Liver (tissue), 9 donors: ENCODE results near the gene ADH7. TPM values are rescaled to one million over a fixed set of nuclear protein-coding genes. Genes with fewer than 3 reads are reported as not detected.
"Not testable (repeated sequence)": the region's sequence is repeated elsewhere in the genome, so short reads cannot be mapped to it uniquely, and the experiment has no call there.

Source experiments
- DNase-seq: peaks from one replicate; pipeline ENCODE4 v3.0.0-alpha.2; 2017; ENCODE audit warnings: low spot score
- H3K27ac ChIP-seq, 2 donors: one replicate each; pipeline ENCODE4 v1.7.0; 2013; ENCODE audit warnings: inconsistent platforms in 2 of 2, low read length in 2 of 2, control low read depth in 1 of 2, low read depth in 1 of 2, mild to moderate bottlenecking in 1 of 2
- H3K27me3 ChIP-seq, 4 donors: one replicate each; pipeline versions ENCODE4 v1.6.1 to v1.7.0; 2013; ENCODE audit warnings: low read length in 3 of 4, inconsistent platforms in 1 of 4, mild to moderate bottlenecking in 1 of 4, moderate library complexity in 1 of 4; ENCODE audit not compliant: control insufficient read depth in 4 of 4, insufficient read depth in 4 of 4
- H3K36me3 ChIP-seq, 4 donors: one replicate each; pipeline versions ENCODE4 v1.6.1 to v1.7.0; 2013; ENCODE audit warnings: low read length in 3 of 4, mild to moderate bottlenecking in 3 of 4, low read depth in 1 of 4, moderate library complexity in 1 of 4; ENCODE audit not compliant: control insufficient read depth in 4 of 4, insufficient read depth in 3 of 4
- H3K4me1 ChIP-seq, 4 donors: one replicate each; pipeline versions ENCODE4 v1.6.1 to v1.7.0; 2013; ENCODE audit warnings: low read length in 3 of 4, mild to moderate bottlenecking in 3 of 4, moderate library complexity in 1 of 4; ENCODE audit not compliant: control insufficient read depth in 4 of 4, insufficient read depth in 4 of 4
- H3K4me3 ChIP-seq, 3 donors: one replicate each; pipeline versions ENCODE4 v1.6.1 to v1.7.0; 2013; ENCODE audit warnings: low read length in 3 of 3, control low read depth in 1 of 3, low read depth in 1 of 3, mild to moderate bottlenecking in 1 of 3
- H3K9ac ChIP-seq, 2 donors: one replicate each; pipeline ENCODE4 v1.7.0; 2013; ENCODE audit warnings: low read length in 2 of 2, mild to moderate bottlenecking in 2 of 2, moderate library complexity in 2 of 2, control low read depth in 1 of 2, low read depth in 1 of 2
- H3K9me3 ChIP-seq, 4 donors: one replicate each; pipeline versions ENCODE4 v1.6.1 to v1.7.0; 2013; ENCODE audit warnings: low read length in 3 of 4; ENCODE audit not compliant: control insufficient read depth in 4 of 4
- CTCF ChIP-seq: fragments of 150-350 bp; IDR thresholded peaks from 2 replicates; pipeline ENCODE4 v1.5.1; 2017; ENCODE audit warnings: improper control_type of control experiment, low read depth, low read length; ENCODE audit not compliant: missing input control
- EGR1 ChIP-seq, 2 donors: IDR thresholded peaks; 2 replicates each; pipeline ENCODE4 v1.6.1; 2016 to 2018; ENCODE audit warnings: antibody characterized with exemption in 2 of 2, low read depth in 2 of 2
- FOXA1 ChIP-seq: IDR thresholded peaks from 2 replicates; pipeline ENCODE4 v1.6.1; 2016; ENCODE audit warnings: antibody characterized with exemption
- FOXA2 ChIP-seq: IDR thresholded peaks from 2 replicates; pipeline ENCODE4 v1.6.1; 2016; ENCODE audit warnings: antibody characterized with exemption
- HNF4A ChIP-seq, 2 donors: conservative IDR thresholded peaks; 2 replicates each; pipeline ENCODE4 v1.6.1; 2016; ENCODE audit warnings: antibody characterized with exemption in 2 of 2, mild to moderate bottlenecking in 2 of 2
- HNF4G ChIP-seq: IDR thresholded peaks from 2 replicates; pipeline ENCODE4 v1.6.1; 2016; ENCODE audit warnings: antibody characterized with exemption
- JUND ChIP-seq, 2 donors: IDR thresholded peaks; 2 replicates each; pipeline ENCODE4 v1.6.1; 2016; ENCODE audit warnings: antibody characterized with exemption in 2 of 2
- MAX ChIP-seq: IDR thresholded peaks from 2 replicates; pipeline ENCODE4 v1.6.1; 2016; ENCODE audit warnings: antibody characterized with exemption
- NR2F2 ChIP-seq: IDR thresholded peaks from 2 replicates; pipeline ENCODE4 v1.6.1; 2016; ENCODE audit warnings: antibody characterized with exemption
- RAD21 ChIP-seq, 2 donors: IDR thresholded peaks; 2 replicates each; pipeline ENCODE4 v1.6.1; 2016; ENCODE audit warnings: antibody characterized with exemption in 2 of 2, mild to moderate bottlenecking in 2 of 2
- RXRA ChIP-seq, 2 donors: IDR thresholded peaks; 2 replicates each; pipeline ENCODE4 v1.6.1; 2017 to 2018; ENCODE audit warnings: antibody characterized with exemption in 2 of 2, mild to moderate bottlenecking in 1 of 2
- SP1 ChIP-seq: IDR thresholded peaks from 2 replicates; pipeline ENCODE4 v1.6.1; 2018; ENCODE audit warnings: antibody characterized with exemption, mild to moderate bottlenecking
- TAF1 ChIP-seq: conservative IDR thresholded peaks from 2 replicates; pipeline ENCODE4 v1.6.1; 2016; ENCODE audit warnings: antibody characterized with exemption, mild to moderate bottlenecking
- YY1 ChIP-seq: IDR thresholded peaks from 2 replicates; pipeline ENCODE4 v1.6.1; 2016; ENCODE audit warnings: antibody characterized with exemption, mild to moderate bottlenecking
- ZBTB33 ChIP-seq: IDR thresholded peaks from 2 replicates; pipeline ENCODE4 v1.6.1; 2016; ENCODE audit warnings: antibody characterized with exemption
- WGBS: extraction: QIAGEN DNeasy Blood & Tissue Kit; methylation state at CpG from one replicate; pipeline ENCODE4 v1.1.7; 2013; 5-methylcytosine and 5-hydroxymethylcytosine counted together
- polyA plus RNA-seq, 2 donors: library from polyadenylated mRNA; stranded (reverse) in 1 of 2; unstranded in 1 of 2; fragments of 200-250 nt in 1 of 2; fragments of >200 nt in 1 of 2; fragmentation: Nextera tagmentation in 1 of 2; extraction: Ambion mirVana in 1 of 2; gene quantifications; one replicate each; pipeline versions ENCODE4 v1.2.1 to v1.2.3, GENCODE V29; 2013 to 2015
- total RNA-seq, 2 donors: library from RNA; depleted of rRNA; stranded (reverse); fragments of >200 nt; gene quantifications; one replicate each; pipeline ENCODE4 v1.2.3, GENCODE V29; 2014
- donor health status: healthy.
- donor health status: healthy.
- donor health status: healthy.
- donor health status: healthy.
- donor health status: healthy.

ADH7 gene
- total and polyA plus RNA-seq, 4 donors = under 0.01 TPM; not detected in 3

- Histone ChIP-seq H3K27me3 (no peaks in the 10 kb centered on the region), H3K36me3 (no peaks in the 10 kb centered on the region), H3K27ac (peak overlapping the region in 1 of 2 donors; percentile 96), H3K4me1 (peaks cover 0 to 27% (median 6%) of the 10 kb centered on the region in 4 donors), H3K9ac (peak overlapping the region in 1 of 2 donors; percentile 9), H3K9me3 (no peaks in the 10 kb centered on the region), H3K4me3 (no peak overlapping the region)
- no peak for TF ChIP-seq FOXA2
- TF ChIP-seq NR2F2 = no peak
- no peak for TF ChIP-seq TAF1
- no peak for TF ChIP-seq MAX
- WGBS = 96% methylated on average over 3 of the region's 3 CpGs
- no peak for DNase-seq
These were observed 56.3 kb downstream of the ADH7 start for GRCh38 chr4:99378876-99379275.

GRCh38 chr4:99377341-99377740 lies 57.8 kb downstream of the ADH7 start:
- not testable (repeated sequence) for H3K36me3 ChIP-seq, DNase-seq, H3K4me3 ChIP-seq, H3K27me3 ChIP-seq, H3K9ac ChIP-seq, H3K9me3 ChIP-seq
- peak overlapping the region in 1 of 2 donors; percentile 58 for H3K27ac ChIP-seq
- 32% methylated on average over 6 of the region's 6 CpGs for WGBS
- H3K4me1 ChIP-seq = peaks cover 0 to 14% (median 0%) of the 10 kb centered on the region in 4 donors
- TF ChIP-seq RAD21 (IDR thresholded peaks at IDR 0.05) (peak; percentile 69 to 76), CTCF (peak; percentile 50)

GRCh38 chr4:99372464-99372863 lies 62.7 kb downstream of the ADH7 start:
- not testable (repeated sequence) for H3K9ac ChIP-seq, H3K36me3 ChIP-seq, H3K27me3 ChIP-seq, H3K27ac ChIP-seq, DNase-seq, H3K4me1 ChIP-seq, H3K9me3 ChIP-seq, H3K4me3 ChIP-seq
- 95% methylated on average over 2 of the region's 2 CpGs for WGBS

- not testable (repeated sequence) for H3K9ac ChIP-seq, H3K36me3 ChIP-seq, H3K27me3 ChIP-seq, H3K4me1 ChIP-seq, H3K4me3 ChIP-seq, DNase-seq, H3K9me3 ChIP-seq, H3K27ac ChIP-seq
- WGBS = 80% methylated on average over 2 of the region's 2 CpGs
These were observed 67.3 kb downstream of the ADH7 start for GRCh38 chr4:99367817-99368216.

GRCh38 chr4:99366491-99366890 lies 68.7 kb downstream of the ADH7 start:
- 89% methylated on average over 1 of the region's 1 CpG for WGBS
- Histone ChIP-seq H3K27ac (no peak overlapping the region), H3K9ac (no peak overlapping the region), H3K4me1 (no peaks in the 10 kb centered on the region), H3K4me3 (no peak overlapping the region), H3K36me3 (no peaks in the 10 kb centered on the region), H3K9me3 (no peaks in the 10 kb centered on the region), H3K27me3 (no peaks in the 10 kb centered on the region)
- DNase-seq = no peak
- TF ChIP-seq HNF4A (conservative IDR thresholded peaks at IDR 0.05) = no peak
- no peak for TF ChIP-seq TAF1
- TF ChIP-seq RXRA (IDR thresholded peaks at IDR 0.05) = no peak
- no peak for TF ChIP-seq RAD21 (IDR thresholded peaks at IDR 0.05)
- no peak for TF ChIP-seq FOXA1
- no peak for TF ChIP-seq YY1
- no peak for TF ChIP-seq JUND (IDR thresholded peaks at IDR 0.05)
- no peak for TF ChIP-seq CTCF
- TF ChIP-seq SP1 = no peak
- no peak for TF ChIP-seq ZBTB33
- no peak for TF ChIP-seq HNF4G
- TF ChIP-seq EGR1 (IDR thresholded peaks at IDR 0.05; ENCODE audit: low read depth in 2 of 2) = no peak
- TF ChIP-seq FOXA2 = no peak
